Lower leg skin (tissue), 4 donors: ENCODE measurements around the gene CD99. TPM values are rescaled to one million over a fixed set of nuclear protein-coding genes. Genes with fewer than 3 reads are reported as not detected.

Experiments used
- DNase-seq, 2 donors: peaks; one replicate each; pipeline ENCODE4 v3.0.0-alpha.2; 2019; ENCODE audit warnings: low spot score in 2 of 2
- H3K4me3 ChIP-seq: fragments of 200-600 bp; sonication (generic); 2 replicates; pipeline ENCODE4 v1.5.1; 2017; ENCODE audit warnings: mild to moderate bottlenecking, low read depth; ENCODE audit not compliant: poor library complexity, severe bottlenecking
- POLR2A ChIP-seq, 2 donors: fragments of 450-650 bp; IDR thresholded peaks; one replicate each; pipeline ENCODE4 v1.6.1; 2016 to 2017; ENCODE audit warnings: antibody characterized with exemption in 2 of 2, mild to moderate bottlenecking in 1 of 2, moderate library complexity in 1 of 2
- WGBS, 2 donors: methylation state at CpG; one replicate each; pipeline ENCODE4 v1.1.5; 2018; 5-methylcytosine and 5-hydroxymethylcytosine counted together
- intact Hi-C: fragments of 100-400 bp; cut with DNase I; formaldehyde crosslinking; loops from one replicate; pipeline ENCODE4 v1.15.0; 2023; ENCODE audit warnings: low total_unique reads
- total RNA-seq, 4 donors: library from RNA; depleted of rRNA; stranded (reverse); fragments of >200 nt; gene quantifications; one replicate each; pipeline ENCODE4 v1.1.0, GENCODE V29; 2016
- TF ChIP-seq, protein P1 (sequence below), 3 donors: fragments of 450-650 bp; IDR thresholded peaks; one replicate each; pipeline ENCODE4 v1.5.1; 2016; ENCODE audit warnings: antibody characterized with exemption in 3 of 3, mild to moderate bottlenecking in 3 of 3, moderate library complexity in 2 of 3

The CD99 gene
- total RNA-seq, 4 donors from 2014 or later, result 168 to 384 (median 194) TPM

DNA sequence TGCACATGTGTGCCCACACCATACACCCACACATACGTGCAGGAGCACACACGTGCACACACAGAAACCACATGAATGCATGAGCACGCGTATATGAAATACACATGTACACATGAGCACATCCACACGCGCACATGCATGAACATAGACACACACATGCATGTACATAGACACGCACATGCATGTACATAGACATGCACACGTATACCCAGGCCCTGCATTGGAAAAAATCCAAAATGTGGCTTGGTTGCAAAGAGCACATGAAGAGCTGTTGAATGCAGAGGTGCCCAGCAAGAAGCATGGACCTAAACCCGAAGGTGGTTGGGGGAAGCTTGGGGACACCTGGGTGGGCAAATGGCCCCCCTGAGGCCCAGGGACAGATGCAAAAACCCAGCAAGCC is 18.5 kb downstream of the CD99 start:
- 76 to 79% methylated on average over 9 of the region's 9 CpGs for WGBS, 2 donors
- intact Hi-C loops, result no loop called here
- no peak for DNase-seq
- no peak overlapping the region for H3K4me3 ChIP-seq
- no peak for TF ChIP-seq POLR2A (IDR thresholded peaks at IDR 0.05)
- TF ChIP-seq, protein P1, sequence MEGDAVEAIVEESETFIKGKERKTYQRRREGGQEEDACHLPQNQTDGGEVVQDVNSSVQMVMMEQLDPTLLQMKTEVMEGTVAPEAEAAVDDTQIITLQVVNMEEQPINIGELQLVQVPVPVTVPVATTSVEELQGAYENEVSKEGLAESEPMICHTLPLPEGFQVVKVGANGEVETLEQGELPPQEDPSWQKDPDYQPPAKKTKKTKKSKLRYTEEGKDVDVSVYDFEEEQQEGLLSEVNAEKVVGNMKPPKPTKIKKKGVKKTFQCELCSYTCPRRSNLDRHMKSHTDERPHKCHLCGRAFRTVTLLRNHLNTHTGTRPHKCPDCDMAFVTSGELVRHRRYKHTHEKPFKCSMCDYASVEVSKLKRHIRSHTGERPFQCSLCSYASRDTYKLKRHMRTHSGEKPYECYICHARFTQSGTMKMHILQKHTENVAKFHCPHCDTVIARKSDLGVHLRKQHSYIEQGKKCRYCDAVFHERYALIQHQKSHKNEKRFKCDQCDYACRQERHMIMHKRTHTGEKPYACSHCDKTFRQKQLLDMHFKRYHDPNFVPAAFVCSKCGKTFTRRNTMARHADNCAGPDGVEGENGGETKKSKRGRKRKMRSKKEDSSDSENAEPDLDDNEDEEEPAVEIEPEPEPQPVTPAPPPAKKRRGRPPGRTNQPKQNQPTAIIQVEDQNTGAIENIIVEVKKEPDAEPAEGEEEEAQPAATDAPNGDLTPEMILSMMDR (IDR thresholded peaks at IDR 0.05), result no peak

DNA sequence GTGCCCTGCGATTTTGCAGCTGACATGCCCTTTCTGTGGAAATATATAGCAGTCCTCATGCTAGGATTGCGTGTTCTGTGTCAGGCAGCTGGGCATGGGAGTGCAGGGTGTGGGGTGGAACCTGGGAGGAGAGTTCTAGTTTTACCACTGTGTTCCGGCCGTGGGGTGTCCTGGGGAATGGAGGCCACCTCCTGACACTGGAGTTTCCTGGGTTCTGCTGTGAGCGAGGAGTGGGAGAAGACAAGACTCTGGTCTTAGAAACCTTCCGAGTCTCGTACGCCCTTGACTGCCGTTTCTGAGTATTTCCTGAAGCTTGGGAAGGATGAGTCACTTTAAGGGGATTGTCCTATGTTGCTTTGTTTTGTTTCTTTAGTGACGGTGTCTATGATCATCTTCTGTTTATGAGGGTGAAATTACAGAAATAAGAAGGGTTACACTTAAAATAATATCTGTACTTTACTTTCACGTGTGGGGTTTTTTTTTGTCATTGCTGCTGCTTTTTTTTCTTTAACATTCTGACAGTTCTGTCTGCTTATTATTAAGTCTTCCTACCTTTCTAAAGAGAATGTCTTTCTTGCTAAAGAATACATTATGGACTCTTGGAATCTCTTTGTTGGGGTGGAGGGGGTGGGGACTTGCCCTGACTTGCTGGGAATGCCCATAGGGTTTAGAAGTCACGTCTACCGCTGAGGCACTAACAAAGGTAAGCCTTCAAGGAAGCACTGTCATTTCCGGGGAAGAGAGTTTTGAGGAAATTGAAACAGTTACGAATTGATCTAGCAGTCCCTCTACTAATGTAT is 19.1 kb downstream of the CD99 start:
- TF ChIP-seq, protein P1 (IDR thresholded peaks at IDR 0.05), result no peak
- no peak for TF ChIP-seq POLR2A (IDR thresholded peaks at IDR 0.05)
- intact Hi-C loops, result no loop called here
- 4 to 11% methylated on average over 15 of the region's 15 CpGs for WGBS, 2 donors
- DNase-seq, result no peak
- no peak overlapping the region for H3K4me3 ChIP-seq

DNA sequence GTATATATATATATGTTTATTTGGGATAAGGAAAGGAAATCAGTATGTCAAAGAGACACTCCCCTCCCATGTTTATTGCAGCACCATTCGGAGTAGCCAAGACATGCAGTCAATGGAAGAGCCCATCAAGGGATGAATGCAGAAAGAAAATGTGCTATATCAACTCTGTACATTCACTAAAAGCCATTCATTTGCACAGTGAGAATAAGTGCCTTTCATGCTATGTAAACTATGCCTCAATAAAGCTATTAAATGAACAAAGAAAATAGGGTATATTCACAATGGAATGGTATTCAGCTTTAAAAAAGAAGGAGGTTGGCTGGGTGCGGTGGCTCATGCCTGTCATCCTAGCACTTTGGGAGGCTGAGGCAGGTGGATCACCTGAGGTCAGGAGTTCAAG is 20.3 kb downstream of the CD99 start:
- 94 to 96% methylated on average over 2 of the region's 2 CpGs for WGBS, 2 donors
- DNase-seq, result no peak

DNA sequence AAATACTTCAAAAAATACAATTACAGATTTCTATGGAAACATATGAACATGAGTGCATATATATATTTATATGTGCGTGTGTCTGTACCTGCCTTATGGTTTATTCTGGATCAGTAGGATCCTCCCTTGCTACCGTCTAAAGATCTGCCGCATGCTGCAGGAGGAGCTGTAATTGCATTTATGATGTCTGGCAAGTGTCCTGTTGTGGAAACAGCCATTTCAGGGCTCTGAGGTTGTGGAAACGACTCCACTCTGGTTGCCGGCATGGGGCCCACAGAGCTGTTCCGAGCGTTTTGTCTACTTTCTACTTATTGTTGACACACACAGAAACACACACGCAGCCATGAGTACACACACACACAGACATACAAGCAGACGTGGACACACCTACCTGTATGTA is 21.3 kb downstream of the CD99 start:
- 65 to 78% methylated on average over 9 of the region's 9 CpGs for WGBS, 2 donors
- H3K4me3 ChIP-seq, result no peak overlapping the region
- intact Hi-C loops, result no loop called here
- no peak for DNase-seq
- no peak for TF ChIP-seq POLR2A (IDR thresholded peaks at IDR 0.05)
- TF ChIP-seq, protein P1 (IDR thresholded peaks at IDR 0.05), result no peak

More for the DNA sequence above, 20.3 kb downstream of the CD99 start:
- TF ChIP-seq, protein P1 (IDR thresholded peaks at IDR 0.05), result no peak
- TF ChIP-seq POLR2A (IDR thresholded peaks at IDR 0.05), result no peak
- H3K4me3 ChIP-seq, result no peak overlapping the region
- intact Hi-C loops, result no loop called here

DNA sequence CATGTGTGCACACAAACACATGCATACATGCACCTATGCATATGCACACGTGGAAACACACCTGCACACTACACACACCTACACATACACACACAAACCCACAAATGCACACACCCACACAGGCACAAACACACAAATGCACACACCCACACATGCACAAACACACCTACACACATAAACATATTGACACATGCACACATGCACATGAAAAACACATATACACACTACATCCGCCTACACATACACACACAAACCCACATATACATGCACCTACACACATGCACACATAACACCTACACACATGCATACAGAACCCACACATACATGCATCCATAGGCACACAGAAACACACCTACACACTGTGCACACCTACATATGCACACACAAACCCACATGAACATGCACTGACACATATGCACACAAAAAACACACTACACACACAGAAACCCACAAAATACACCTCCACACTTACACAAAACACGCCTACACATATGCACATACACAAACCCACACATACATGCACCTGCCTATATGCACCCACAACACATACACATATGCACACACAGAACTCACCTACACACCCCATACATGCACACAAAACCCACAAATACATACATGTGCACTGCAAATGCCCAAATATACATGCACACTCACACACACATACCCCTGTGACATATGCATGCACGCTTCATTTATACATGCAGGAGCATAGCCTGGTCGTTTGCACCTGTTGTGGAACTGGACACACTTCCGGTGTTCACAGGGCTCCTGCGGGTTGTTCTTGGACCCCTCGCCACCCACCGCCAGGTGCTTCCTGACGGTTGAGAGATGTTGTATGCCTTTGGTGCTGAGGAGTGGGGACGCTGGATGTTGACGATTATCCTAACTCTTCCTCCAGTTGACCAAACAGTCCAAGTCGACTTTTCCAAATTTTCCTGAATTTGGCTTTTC is 22.1 kb downstream of the CD99 start:
- WGBS, 2 donors, result 76 to 83% methylated on average over 13 of the region's 13 CpGs
- no peak for DNase-seq
- TF ChIP-seq POLR2A (IDR thresholded peaks at IDR 0.05), result no peak
- TF ChIP-seq, protein P1 (IDR thresholded peaks at IDR 0.05), result no peak
- intact Hi-C loops, result no loop called here
- H3K4me3 ChIP-seq, result no peak overlapping the region
